SK-N-SH (cell line): ENCODE data around the gene NOD1. TPM values are rescaled to one million over a fixed set of nuclear protein-coding genes. Genes with fewer than 3 reads are reported as not detected.

ENCODE experiments used
- CTCF ChIA-PET: fragments of 300-600, 350-600 bp; formaldehyde crosslinking; extraction: SDS; loops from one replicate; lab custom pipeline; 2021; lab: Yijun Ruan, JAX
- POLR2A ChIA-PET: fragments of 350-600 bp; sonication (Branson Sonifier 250); formaldehyde crosslinking; extraction: SDS; loops from one replicate; lab custom pipeline; 2020; ENCODE audit warnings: antibody characterized with exemption, inconsistent platforms; lab: Yijun Ruan, JAX
- DNase-seq: peaks from one replicate; pipeline ENCODE4 v3.0.0; 2012
- H2AFZ ChIP-seq: fragments of 200-600 bp; sonication (generic); 2 replicates; pipeline ENCODE4 v1.8.1; 2016; ENCODE audit warnings: antibody characterized with exemption, mild to moderate bottlenecking, low read depth
- H3F3A ChIP-seq: fragments of 200-600 bp; sonication (generic); replicated peaks from 2 replicates; pipeline ENCODE3; 2016; ENCODE audit warnings: antibody characterized with exemption, mild to moderate bottlenecking; ENCODE audit not compliant: insufficient read depth
- H3K27ac ChIP-seq, 2 experiments: fragments of 200-500 bp in 1 of 2; fragments of 200-600 bp in 1 of 2; sonication (Bioruptor generic) in 1 of 2; sonication (generic), shearing (Covaris generic) in 1 of 2; 2 replicates each; pipeline versions ENCODE4 v1.5.1 to v1.6.1; 2014 to 2016; ENCODE audit warnings: low read depth in 2 of 2, inconsistent platforms in 1 of 2, low read length in 1 of 2, mild to moderate bottlenecking in 1 of 2, mixed read lengths in 1 of 2
- H3K27me3 ChIP-seq: fragments of 200-600 bp; sonication (generic), shearing (Covaris generic); 2 replicates; pipeline ENCODE4 v1.6.1; 2016; ENCODE audit warnings: mixed run types; ENCODE audit not compliant: insufficient read depth
- H3K36me3 ChIP-seq, 2 experiments: fragments of 200-500 bp in 1 of 2; fragments of 200-600 bp in 1 of 2; sonication (Bioruptor generic) in 1 of 2; sonication (generic) in 1 of 2; replicated peaks in 1 of 2; 2 replicates each; pipeline versions ENCODE3 to v1.5.1; 2014 to 2016; ENCODE audit warnings: low read length in 1 of 2, mild to moderate bottlenecking in 1 of 2; ENCODE audit not compliant: insufficient read depth in 2 of 2, control insufficient read depth in 1 of 2
- H3K4me1 ChIP-seq, 2 experiments: fragments of 200-500 bp in 1 of 2; fragments of 200-600 bp in 1 of 2; sonication (Bioruptor generic) in 1 of 2; sonication (generic), shearing (Covaris generic) in 1 of 2; 2 replicates each; pipeline versions ENCODE4 v1.5.1 to v1.6.1; 2014 to 2016; ENCODE audit warnings: low read depth in 1 of 2, low read length in 1 of 2, mixed run types in 1 of 2; ENCODE audit not compliant: insufficient read depth in 2 of 2, control insufficient read depth in 1 of 2
- H3K4me2 ChIP-seq: fragments of 200-600 bp; sonication (generic), shearing (Covaris generic); 2 replicates; pipeline ENCODE4 v1.6.1; 2017; ENCODE audit warnings: mixed run types
- H3K4me3 ChIP-seq, 2 experiments: fragments of 200-500 bp in 1 of 2; fragments of 200-600 bp in 1 of 2; sonication (Bioruptor generic) in 1 of 2; sonication (generic), shearing (Covaris generic) in 1 of 2; 2 replicates each; pipeline versions ENCODE4 v1.5.1 to v1.8.1; 2014 to 2016; ENCODE audit warnings: low read depth in 2 of 2, inconsistent platforms in 1 of 2, low read length in 1 of 2, mild to moderate bottlenecking in 1 of 2, mixed read lengths in 1 of 2, moderate library complexity in 1 of 2
- H3K79me2 ChIP-seq: fragments of 200-600 bp; sonication (generic); 2 replicates; pipeline ENCODE4 v1.8.1; 2017; ENCODE audit warnings: mild to moderate bottlenecking; ENCODE audit not compliant: insufficient read depth
- H3K9ac ChIP-seq: fragments of 200-600 bp; sonication (generic); 2 replicates; pipeline ENCODE4 v1.6.1; 2017; ENCODE audit warnings: mixed run types
- H3K9me2 ChIP-seq: fragments of 200-600 bp; sonication (generic); 2 replicates; pipeline ENCODE4 v1.6.1; 2017; ENCODE audit warnings: mixed run types
- H3K9me3 ChIP-seq: fragments of 200-600 bp; sonication (generic); 2 replicates; pipeline ENCODE4 v1.6.1; 2017; ENCODE audit warnings: mixed run types, mild to moderate bottlenecking, moderate library complexity
- H4K20me1 ChIP-seq: fragments of 200-600 bp; sonication (generic); 2 replicates; pipeline ENCODE4 v1.6.1; 2017; ENCODE audit warnings: mild to moderate bottlenecking, mixed run types; ENCODE audit not compliant: insufficient read depth
- CHD2 ChIP-seq: fragments of 150-350 bp; IDR thresholded peaks from 2 replicates; pipeline ENCODE4 v1.6.1; 2018; ENCODE audit warnings: low read length; ENCODE audit not compliant: partially characterized antibody
- ELF1 ChIP-seq: IDR thresholded peaks from 2 replicates; pipeline ENCODE4 v1.4.0; 2012
- EZH2phosphoT487 ChIP-seq: fragments of 200-600 bp; sonication (generic); IDR thresholded peaks from 2 replicates; pipeline ENCODE4 v1.6.1; 2017; ENCODE audit warnings: low read depth, mixed run types, mild to moderate bottlenecking, antibody characterized with exemption, moderate library complexity, borderline replicate concordance
- FOXJ3 ChIP-seq: sonication (generic); formaldehyde crosslinking; IDR thresholded peaks from 2 replicates; pipeline ENCODE4 v1.5.1; 2020; ENCODE audit warnings: mild to moderate bottlenecking, missing genetic modification reagents
- FOXM1 ChIP-seq: IDR thresholded peaks from 2 replicates; pipeline ENCODE4 v1.4.0; 2012; ENCODE audit warnings: low read depth, mild to moderate bottlenecking
- MEF2A ChIP-seq: IDR thresholded peaks from 2 replicates; pipeline ENCODE4 v1.4.0; 2012; ENCODE audit warnings: low read depth, borderline replicate concordance
- MXI1 ChIP-seq: IDR thresholded peaks from 2 replicates; pipeline ENCODE4 v1.6.1; 2012; ENCODE audit warnings: mild to moderate bottlenecking, low read depth, low read length, improper control_type of control experiment
- RAD21 ChIP-seq: IDR thresholded peaks from 2 replicates; pipeline ENCODE4 v1.6.1; 2012; ENCODE audit warnings: mild to moderate bottlenecking, low read length
- RFX5 ChIP-seq: IDR thresholded peaks from 2 replicates; pipeline ENCODE4 v1.6.1; 2012; ENCODE audit warnings: mild to moderate bottlenecking, improper control_type of control experiment, low read length
- RXRA ChIP-seq: IDR thresholded peaks from 2 replicates; pipeline ENCODE4 v1.4.0; 2012; ENCODE audit warnings: low read depth, mild to moderate bottlenecking, borderline replicate concordance
- SMC3 ChIP-seq: IDR thresholded peaks from 2 replicates; pipeline ENCODE4 v1.6.1; 2012; ENCODE audit warnings: low read depth, low read length, improper control_type of control experiment
- WGBS: methylation state at CpG from one replicate; pipeline ENCODE4 v1.1.6; 2017; ENCODE audit warnings: low lambda C conversion rate; 5-methylcytosine and 5-hydroxymethylcytosine counted together
- polyA plus RNA-seq, 3 experiments: library from polyadenylated mRNA; depleted of rRNA; stranded (reverse); fragments of >200 nt; gene quantifications; 2 replicates each; pipeline ENCODE4 v1.2.3, GENCODE V29; 2012
- TF ChIP-seq, protein P1 (sequence below): IDR thresholded peaks from 2 replicates; pipeline ENCODE4 v1.6.1; 2012; ENCODE audit warnings: mild to moderate bottlenecking, low read depth, low read length, moderate library complexity
- TF ChIP-seq, protein P2 (sequence below): fragments of 150-350 bp; IDR thresholded peaks from 2 replicates; pipeline ENCODE4 v1.6.1; 2017; ENCODE audit warnings: antibody characterized with exemption, low read length, low read depth, borderline replicate concordance
- TF ChIP-seq, protein P3 (sequence below): fragments of 150-350 bp; IDR thresholded peaks from 2 replicates; pipeline ENCODE4 v1.6.1; 2016; ENCODE audit warnings: mild to moderate bottlenecking, low read depth, low read length

The NOD1 gene
- polyA plus RNA-seq, 1 of the 3 experiments (the other 2 are of a cell fraction) = 5.5 TPM

DNA sequence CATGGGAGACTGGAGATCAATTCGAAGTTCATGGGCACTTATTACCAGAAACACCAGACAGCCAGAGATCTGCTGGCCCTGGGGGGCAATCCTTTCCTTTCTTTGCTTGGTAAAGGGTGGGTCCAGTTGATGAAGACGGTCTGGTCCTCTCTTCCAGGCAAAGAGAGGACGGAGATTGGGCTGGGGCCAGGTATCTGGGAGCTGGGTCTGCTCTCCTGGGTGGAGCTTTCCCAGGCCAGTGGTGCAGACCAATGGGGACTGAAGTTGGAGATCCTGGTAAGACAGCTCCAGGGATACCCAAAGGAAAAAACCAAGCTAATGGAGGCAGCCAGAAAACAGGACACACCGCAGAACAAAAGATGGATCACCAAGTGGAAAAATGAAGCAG, 18.3 kb downstream of the NOD1 start:
- Histone ChIP-seq H3K9me3 (no peaks in the 10 kb centered on the region), H3K27ac (peak overlapping the region; percentile 73 to 95), H3K4me2 (peak overlapping the region; percentile 64; the same call in 1 of the 2 replicates), H3K79me2 (peaks cover 10% of the 10 kb centered on the region; the same call in 1 of the 2 replicates), H4K20me1 (no peaks in the 10 kb centered on the region), H3K9me2 (no peaks in the 10 kb centered on the region), H3K9ac (peak overlapping the region; percentile 49; the same call in 1 of the 2 replicates), H3K4me1 (peaks cover 8 to 44% of the 10 kb centered on the region in 2 experiments), H3K27me3 (no peaks in the 10 kb centered on the region), H2AFZ (peak overlapping the region; percentile 8; the same call in 1 of the 2 replicates), H3K36me3 (peaks cover 6 to 11% of the 10 kb centered on the region in 2 experiments), H3F3A (peaks cover 20% of the 10 kb centered on the region), H3K4me3 (peak overlapping the region; percentile 29 to 42; a peak in 3 of 4 replicates)
- DNase-seq = peak; percentile 51
- ChIA-PET CTCF (interaction anchor here (0.6 to 3.5 kb wide), 8 partner anchors 11 to 438 kb away, joined by 3 to 22 read pairs (median 4); partner anchors contain the start of gene NOD1), POLR2A (interaction anchor here (1.4 to 1.9 kb wide), 3 partner anchors 11 to 18 kb away, joined by 4 to 10 read pairs (median 8); partner anchors contain the start of gene NOD1)
- TF ChIP-seq SMC3 = no peak
- TF ChIP-seq, protein P1, sequence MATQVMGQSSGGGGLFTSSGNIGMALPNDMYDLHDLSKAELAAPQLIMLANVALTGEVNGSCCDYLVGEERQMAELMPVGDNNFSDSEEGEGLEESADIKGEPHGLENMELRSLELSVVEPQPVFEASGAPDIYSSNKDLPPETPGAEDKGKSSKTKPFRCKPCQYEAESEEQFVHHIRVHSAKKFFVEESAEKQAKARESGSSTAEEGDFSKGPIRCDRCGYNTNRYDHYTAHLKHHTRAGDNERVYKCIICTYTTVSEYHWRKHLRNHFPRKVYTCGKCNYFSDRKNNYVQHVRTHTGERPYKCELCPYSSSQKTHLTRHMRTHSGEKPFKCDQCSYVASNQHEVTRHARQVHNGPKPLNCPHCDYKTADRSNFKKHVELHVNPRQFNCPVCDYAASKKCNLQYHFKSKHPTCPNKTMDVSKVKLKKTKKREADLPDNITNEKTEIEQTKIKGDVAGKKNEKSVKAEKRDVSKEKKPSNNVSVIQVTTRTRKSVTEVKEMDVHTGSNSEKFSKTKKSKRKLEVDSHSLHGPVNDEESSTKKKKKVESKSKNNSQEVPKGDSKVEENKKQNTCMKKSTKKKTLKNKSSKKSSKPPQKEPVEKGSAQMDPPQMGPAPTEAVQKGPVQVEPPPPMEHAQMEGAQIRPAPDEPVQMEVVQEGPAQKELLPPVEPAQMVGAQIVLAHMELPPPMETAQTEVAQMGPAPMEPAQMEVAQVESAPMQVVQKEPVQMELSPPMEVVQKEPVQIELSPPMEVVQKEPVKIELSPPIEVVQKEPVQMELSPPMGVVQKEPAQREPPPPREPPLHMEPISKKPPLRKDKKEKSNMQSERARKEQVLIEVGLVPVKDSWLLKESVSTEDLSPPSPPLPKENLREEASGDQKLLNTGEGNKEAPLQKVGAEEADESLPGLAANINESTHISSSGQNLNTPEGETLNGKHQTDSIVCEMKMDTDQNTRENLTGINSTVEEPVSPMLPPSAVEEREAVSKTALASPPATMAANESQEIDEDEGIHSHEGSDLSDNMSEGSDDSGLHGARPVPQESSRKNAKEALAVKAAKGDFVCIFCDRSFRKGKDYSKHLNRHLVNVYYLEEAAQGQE = no peak
- TF ChIP-seq FOXJ3 (CRISPR knock-in tag) = peak; percentile 11; the same call in 1 of the 2 replicates
- 62% methylated on average over 4 of the region's 4 CpGs for WGBS

GRCh38 chr7:30459591-30460245, 18.9 kb downstream of the NOD1 start:
- DNase-seq = peak; percentile 62
- CTCF ChIA-PET = interaction anchor here (0.9 to 3.5 kb wide), 9 partner anchors 9 to 280 kb away, joined by 3 to 22 read pairs (median 4); partner anchors contain the start of gene NOD1
- POLR2A ChIA-PET = interaction anchor here (1.0 to 1.9 kb wide), 4 partner anchors 11 to 18 kb away, joined by 4 to 10 read pairs (median 6); partner anchors contain the start of gene NOD1
- WGBS = 1% methylated on average over 9 of the region's 9 CpGs
- peaks cover 20% of the 10 kb centered on the region for H3F3A ChIP-seq
- H3K4me1 ChIP-seq = peaks cover 8 to 39% of the 10 kb centered on the region in 2 experiments
- peaks cover 4% of the 10 kb centered on the region; the same call in 1 of the 2 replicates for H3K79me2 ChIP-seq
- peak overlapping the region; percentile 64 for H3K4me2 ChIP-seq
- no peaks in the 10 kb centered on the region for H4K20me1 ChIP-seq
- H3K9me2 ChIP-seq = no peaks in the 10 kb centered on the region
- H3K36me3 ChIP-seq = peaks cover 11 to 16% of the 10 kb centered on the region in 2 experiments
- H3K9me3 ChIP-seq = no peaks in the 10 kb centered on the region
- H3K27ac ChIP-seq = peak overlapping the region; percentile 73 to 95
- H2AFZ ChIP-seq = peak overlapping the region; percentile 8
- peak overlapping the region; percentile 29 to 42 for H3K4me3 ChIP-seq
- H3K9ac ChIP-seq = peak overlapping the region; percentile 49
- H3K27me3 ChIP-seq = no peaks in the 10 kb centered on the region
- TF ChIP-seq SMC3 (no peak), RAD21 (peak; percentile 12; the same call in 1 of the 2 replicates), MXI1 (peak; percentile 54), FOXJ3 (CRISPR knock-in tag) (peak; percentile 70), FOXM1 (no peak), MEF2A (no peak), CHD2 (peak; percentile 36), ELF1 (0 out of 2 replicates have a peak, but pooled peaks have one; percentile 10), RXRA (peak; percentile 36; the same call in 1 of the 2 replicates), EZH2phosphoT487 (no peak), RFX5 (no peak)
- TF ChIP-seq, protein P2, sequence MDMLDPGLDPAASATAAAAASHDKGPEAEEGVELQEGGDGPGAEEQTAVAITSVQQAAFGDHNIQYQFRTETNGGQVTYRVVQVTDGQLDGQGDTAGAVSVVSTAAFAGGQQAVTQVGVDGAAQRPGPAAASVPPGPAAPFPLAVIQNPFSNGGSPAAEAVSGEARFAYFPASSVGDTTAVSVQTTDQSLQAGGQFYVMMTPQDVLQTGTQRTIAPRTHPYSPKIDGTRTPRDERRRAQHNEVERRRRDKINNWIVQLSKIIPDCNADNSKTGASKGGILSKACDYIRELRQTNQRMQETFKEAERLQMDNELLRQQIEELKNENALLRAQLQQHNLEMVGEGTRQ = no peak
- TF ChIP-seq, protein P3, sequence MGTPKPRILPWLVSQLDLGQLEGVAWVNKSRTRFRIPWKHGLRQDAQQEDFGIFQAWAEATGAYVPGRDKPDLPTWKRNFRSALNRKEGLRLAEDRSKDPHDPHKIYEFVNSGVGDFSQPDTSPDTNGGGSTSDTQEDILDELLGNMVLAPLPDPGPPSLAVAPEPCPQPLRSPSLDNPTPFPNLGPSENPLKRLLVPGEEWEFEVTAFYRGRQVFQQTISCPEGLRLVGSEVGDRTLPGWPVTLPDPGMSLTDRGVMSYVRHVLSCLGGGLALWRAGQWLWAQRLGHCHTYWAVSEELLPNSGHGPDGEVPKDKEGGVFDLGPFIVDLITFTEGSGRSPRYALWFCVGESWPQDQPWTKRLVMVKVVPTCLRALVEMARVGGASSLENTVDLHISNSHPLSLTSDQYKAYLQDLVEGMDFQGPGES = no peak
- TF ChIP-seq, protein P1 = no peak
